ENCODE data around the gene TPSG1. TPM values are rescaled to one million over a fixed set of nuclear protein-coding genes. Genes with fewer than 3 reads are reported as not detected.

The TPSG1 gene
- total and polyA plus RNA-seq, 2 of the 13 experiments (the other 11 are each of a cell fraction or from before 2014, with no cell fraction given) = not detected

DNA sequence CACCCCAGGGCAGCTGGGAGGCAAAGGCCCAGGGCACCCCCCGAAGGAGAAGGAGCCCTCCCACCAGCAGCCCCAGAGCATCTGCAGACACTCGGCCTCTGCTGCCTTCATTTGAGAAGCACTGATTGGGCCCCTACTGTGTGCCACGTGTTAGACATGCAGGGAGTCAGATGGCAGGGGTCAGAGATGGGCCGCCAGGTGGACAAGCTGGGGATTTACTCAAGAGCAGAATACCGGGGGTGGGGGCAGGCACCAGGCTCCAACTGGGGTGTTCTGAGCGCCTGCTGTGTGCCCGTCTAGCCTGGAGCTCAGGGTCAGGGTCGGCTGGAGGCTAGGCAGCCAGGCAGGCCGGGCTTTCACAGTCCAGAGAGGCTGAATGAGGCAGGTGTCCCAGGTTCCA is 18.7 kb downstream of the TPSG1 start:
- no TSS peak for BruUV-seq (replicated peaks)
- CTCF ChIA-PET (ENCODE audit: low intra/inter-chr PET ratio, low total read pairs) = no interaction called here
- Histone ChIP-seq H3K4me2 (ENCODE audit: low read depth, low read length) (no peak overlapping the region), H3K4me1 (ENCODE audit: insufficient read depth, low read length) (no peaks in the 10 kb centered on the region), H3K4me3 (replicated peaks in 1 of 3; ENCODE audit: insufficient read depth in 1 of 3, low read depth in 2 of 3, low read length in 3 of 3) (no peak overlapping the region), H3K9ac (ENCODE audit: insufficient read depth, low read depth, low read length) (no peak overlapping the region), H3K27ac (ENCODE audit: extremely low read length, insufficient read depth, low read length) (no peak overlapping the region), H3K9me3 (ENCODE audit: low read length) (no peaks in the 10 kb centered on the region), H2AFZ (ENCODE audit: low read length) (no peak overlapping the region), H3K27me3 (ENCODE audit: control insufficient read depth in 1 of 2, insufficient read depth in 2 of 2, low read length in 2 of 2) (peaks cover 0 to 11% of the 10 kb centered on the region in 2 experiments; a peak in 2 of 5 replicates), H3K79me2 (ENCODE audit: insufficient read depth, low read length) (no peaks in the 10 kb centered on the region), H4K20me1 (ENCODE audit: insufficient read depth, low read length) (no peaks in the 10 kb centered on the region), H3K36me3 (replicated peaks in 1 of 2; ENCODE audit: control insufficient read depth in 1 of 2, insufficient read depth in 2 of 2, low read length in 2 of 2) (no peaks in the 10 kb centered on the region)
- DNase-seq (ENCODE audit: low spot score) (peak; percentile 23), FAIRE-seq (no peak), ATAC-seq (peak; percentile 8; the same call in 2 of the 3 replicates)
- TF ChIP-seq ZSCAN22 (CRISPR knock-in tag; IDR thresholded peaks at IDR 0.05) (peak; percentile 49; the same call in 1 of the 2 replicates), HDAC2 (CRISPR knock-in tag; IDR thresholded peaks at IDR 0.05) (no peak)
- WGBS (ENCODE audit: low lambda C conversion rate) = 19% methylated on average over 5 of the region's 9 CpGs
- intact Hi-C loops (cut with micrococcal nuclease; ENCODE audit: unreplicated experiment) (no loop called here), in situ Hi-C loops (cut with HindIII; ENCODE audit: extremely low pct_ligation_motif_present, low pct_unique_long_range_greater_than_20kb) (loop anchor here (25.0 kb wide), 1 partner anchor 394 kb away; the partner anchor contains the start of gene GNG13)
- POLR2A ChIA-PET = interaction anchor here (0.6 kb wide), 1 partner anchor 19 kb away, joined by 4 read pairs; the partner anchor contains the start of gene TPSG1

DNA sequence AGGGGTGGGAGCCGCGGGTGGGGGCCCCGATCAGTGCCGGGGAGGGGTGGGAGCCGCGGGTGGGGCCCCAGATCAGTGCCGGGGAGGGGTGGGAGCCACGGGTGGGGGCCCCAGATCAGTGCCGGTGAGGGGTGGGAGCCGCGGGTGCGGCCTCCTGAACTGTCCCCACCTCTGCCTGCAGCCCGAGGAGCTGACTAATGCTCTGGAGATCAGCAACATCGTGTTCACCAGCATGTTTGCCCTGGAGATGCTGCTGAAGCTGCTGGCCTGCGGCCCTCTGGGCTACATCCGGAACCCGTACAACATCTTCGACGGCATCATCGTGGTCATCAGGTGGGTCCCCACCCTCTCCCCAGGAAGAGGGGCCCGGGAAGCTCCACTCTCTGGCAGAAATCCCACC is 20.1 kb downstream of the TPSG1 start:
- no TSS peak for BruUV-seq (replicated peaks)
- 50% methylated on average over 6 of the region's 21 CpGs for WGBS (ENCODE audit: low lambda C conversion rate)
- in situ Hi-C loops (cut with HindIII; ENCODE audit: extremely low pct_ligation_motif_present, low pct_unique_long_range_greater_than_20kb) = loop anchor here (25.0 kb wide), 1 partner anchor 393 kb away; the partner anchor contains the start of gene GNG13
- Histone ChIP-seq H3K9me3 (ENCODE audit: low read length) (no peaks in the 10 kb centered on the region), H3K27me3 (ENCODE audit: control insufficient read depth in 1 of 2, insufficient read depth in 2 of 2, low read length in 2 of 2) (peaks cover 0 to 11% of the 10 kb centered on the region in 2 experiments; a peak in 2 of 5 replicates), H2AFZ (ENCODE audit: low read length) (no peak overlapping the region), H3K9ac (ENCODE audit: insufficient read depth, low read depth, low read length) (no peak overlapping the region), H3K4me1 (ENCODE audit: insufficient read depth, low read length) (peaks cover 1% of the 10 kb centered on the region; the same call in 1 of the 2 replicates), H3K4me3 (replicated peaks in 1 of 3; ENCODE audit: insufficient read depth in 1 of 3, low read depth in 2 of 3, low read length in 3 of 3) (no peak overlapping the region), H4K20me1 (ENCODE audit: insufficient read depth, low read length) (0 out of 2 replicates have a peak, but pooled peaks cover under 1% of the 10 kb centered on the region), H3K36me3 (replicated peaks in 1 of 2; ENCODE audit: control insufficient read depth in 1 of 2, insufficient read depth in 2 of 2, low read length in 2 of 2) (no peaks in the 10 kb centered on the region), H3K79me2 (ENCODE audit: insufficient read depth, low read length) (no peaks in the 10 kb centered on the region), H3K27ac (ENCODE audit: extremely low read length, insufficient read depth, low read length) (no peak overlapping the region), H3K4me2 (ENCODE audit: low read depth, low read length) (no peak overlapping the region)
- no peak for ATAC-seq
- ChIA-PET POLR2A (no interaction called here), CTCF (ENCODE audit: low intra/inter-chr PET ratio, low total read pairs) (no interaction called here)
- no peak for FAIRE-seq
- no peak for DNase-seq (ENCODE audit: low spot score)
- intact Hi-C loops (cut with micrococcal nuclease; ENCODE audit: unreplicated experiment) = no loop called here
- no peak for TF ChIP-seq NR2F6 (IDR thresholded peaks at IDR 0.05)
- TF ChIP-seq NR2F6 (CRISPR knock-in tag; IDR thresholded peaks at IDR 0.05) = no peak
- no peak for TF ChIP-seq ZNF441 (CRISPR knock-in tag; IDR thresholded peaks at IDR 0.05; ENCODE audit: borderline replicate concordance)
- TF ChIP-seq HES4 (CRISPR knock-in tag; IDR thresholded peaks at IDR 0.05; ENCODE audit: borderline replicate concordance) = no peak
- no peak for TF ChIP-seq NCOR1 (IDR thresholded peaks at IDR 0.05; ENCODE audit: borderline replicate concordance, low read length)
- no peak for TF ChIP-seq KLF15 (CRISPR knock-in tag; IDR thresholded peaks at IDR 0.05; ENCODE audit: borderline replicate concordance)
- TF ChIP-seq, protein P1, sequence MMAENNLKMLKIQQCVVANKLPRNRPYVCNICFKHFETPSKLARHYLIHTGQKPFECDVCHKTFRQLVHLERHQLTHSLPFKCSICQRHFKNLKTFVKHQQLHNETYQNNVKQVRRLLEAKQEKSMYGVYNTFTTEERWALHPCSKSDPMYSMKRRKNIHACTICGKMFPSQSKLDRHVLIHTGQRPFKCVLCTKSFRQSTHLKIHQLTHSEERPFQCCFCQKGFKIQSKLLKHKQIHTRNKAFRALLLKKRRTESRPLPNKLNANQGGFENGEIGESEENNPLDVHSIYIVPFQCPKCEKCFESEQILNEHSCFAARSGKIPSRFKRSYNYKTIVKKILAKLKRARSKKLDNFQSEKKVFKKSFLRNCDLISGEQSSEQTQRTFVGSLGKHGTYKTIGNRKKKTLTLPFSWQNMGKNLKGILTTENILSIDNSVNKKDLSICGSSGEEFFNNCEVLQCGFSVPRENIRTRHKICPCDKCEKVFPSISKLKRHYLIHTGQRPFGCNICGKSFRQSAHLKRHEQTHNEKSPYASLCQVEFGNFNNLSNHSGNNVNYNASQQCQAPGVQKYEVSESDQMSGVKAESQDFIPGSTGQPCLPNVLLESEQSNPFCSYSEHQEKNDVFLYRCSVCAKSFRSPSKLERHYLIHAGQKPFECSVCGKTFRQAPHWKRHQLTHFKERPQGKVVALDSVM (CRISPR knock-in tag; IDR thresholded peaks at IDR 0.05) = no peak
- no peak for TF ChIP-seq SMC3 (IDR thresholded peaks at IDR 0.05; ENCODE audit: low read length)
- TF ChIP-seq, protein P2, sequence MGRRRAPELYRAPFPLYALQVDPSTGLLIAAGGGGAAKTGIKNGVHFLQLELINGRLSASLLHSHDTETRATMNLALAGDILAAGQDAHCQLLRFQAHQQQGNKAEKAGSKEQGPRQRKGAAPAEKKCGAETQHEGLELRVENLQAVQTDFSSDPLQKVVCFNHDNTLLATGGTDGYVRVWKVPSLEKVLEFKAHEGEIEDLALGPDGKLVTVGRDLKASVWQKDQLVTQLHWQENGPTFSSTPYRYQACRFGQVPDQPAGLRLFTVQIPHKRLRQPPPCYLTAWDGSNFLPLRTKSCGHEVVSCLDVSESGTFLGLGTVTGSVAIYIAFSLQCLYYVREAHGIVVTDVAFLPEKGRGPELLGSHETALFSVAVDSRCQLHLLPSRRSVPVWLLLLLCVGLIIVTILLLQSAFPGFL (CRISPR knock-in tag; IDR thresholded peaks at IDR 0.05) = no peak
- no peak for TF ChIP-seq ZNF572 (CRISPR knock-in tag; IDR thresholded peaks at IDR 0.05)
- no peak for TF ChIP-seq MXI1 (IDR thresholded peaks at IDR 0.05; ENCODE audit: borderline replicate concordance, low read depth, low read length)
- no peak for TF ChIP-seq CHCHD3 (CRISPR knock-in tag; IDR thresholded peaks at IDR 0.05)
- TF ChIP-seq ZNF552 (CRISPR knock-in tag; IDR thresholded peaks at IDR 0.05; ENCODE audit: borderline replicate concordance) = no peak
- no peak for TF ChIP-seq TBL1XR1 (IDR thresholded peaks at IDR 0.05; ENCODE audit: borderline replicate concordance, low read length, partially characterized antibody)
- no peak for TF ChIP-seq ZNF282 (IDR thresholded peaks at IDR 0.05; ENCODE audit: partially characterized antibody)
- TF ChIP-seq KAT2B (IDR thresholded peaks at IDR 0.05; ENCODE audit: borderline replicate concordance, low read depth, low read length) = no peak

All from HepG2 (cell line).